Measurements from ENCODE around the gene TLR7. TPM values are rescaled to one million over a fixed set of nuclear protein-coding genes. Genes with fewer than 3 reads are reported as not detected.
A peak's percentile ranks its signal among the peaks of the same experiment; 100 is the strongest.

Gene TLR7
- polyA plus RNA-seq, 2 of the 4 experiments (the other 2 are of a cell fraction): not detected

- no peak for TF ChIP-seq ATOH8 (CRISPR knock-in tag; IDR thresholded peaks at IDR 0.05; ENCODE audit: low read depth)
- TF ChIP-seq KDM1A (IDR thresholded peaks at IDR 0.05; ENCODE audit: low read depth): no peak
- TF ChIP-seq SMC3 (IDR thresholded peaks at IDR 0.05): peak; percentile 47
Measured at GRCh38 chrX:12894074-12895030, 27.5 kb downstream of the TLR7 start (continued).

- H3K27ac ChIP-seq: no peak overlapping the region
- ATAC-seq (no peak), DNase-seq (ENCODE audit: low read depth in 1 of 2, low spot score in 1 of 2) (no peak), FAIRE-seq (no peak)
- ChIA-PET POLR2A (no interaction called here), CTCF (no interaction called here)
- WGBS (ENCODE audit: missing lambda C conversion rate): 52% methylated on average over 2 of the region's 2 CpGs
- H3K9me3 ChIP-seq: no peaks in the 10 kb centered on the region
- TF ChIP-seq JUNB (IDR thresholded peaks at IDR 0.05) (no peak), NR3C1 (IDR thresholded peaks at IDR 0.05) (no peak), CBX8 (IDR thresholded peaks at IDR 0.05) (no peak), EP300 (IDR thresholded peaks at IDR 0.05) (no peak), ELK1 (IDR thresholded peaks at IDR 0.05; ENCODE audit: low read depth, low read length) (no peak), SREBF2 (IDR thresholded peaks at IDR 0.05) (no peak), MAX (IDR thresholded peaks at IDR 0.05) (no peak), HOXB5 (CRISPR knock-in tag; IDR thresholded peaks at IDR 0.05) (no peak)
- no peaks in the 10 kb centered on the region for H3K4me1 ChIP-seq
- no peak overlapping the region for H3K4me3 ChIP-seq
- no peak overlapping the region for H3K4me2 ChIP-seq
Measured at GRCh38 chrX:12895866-12896265, 29.0 kb downstream of the TLR7 start.

DNA sequence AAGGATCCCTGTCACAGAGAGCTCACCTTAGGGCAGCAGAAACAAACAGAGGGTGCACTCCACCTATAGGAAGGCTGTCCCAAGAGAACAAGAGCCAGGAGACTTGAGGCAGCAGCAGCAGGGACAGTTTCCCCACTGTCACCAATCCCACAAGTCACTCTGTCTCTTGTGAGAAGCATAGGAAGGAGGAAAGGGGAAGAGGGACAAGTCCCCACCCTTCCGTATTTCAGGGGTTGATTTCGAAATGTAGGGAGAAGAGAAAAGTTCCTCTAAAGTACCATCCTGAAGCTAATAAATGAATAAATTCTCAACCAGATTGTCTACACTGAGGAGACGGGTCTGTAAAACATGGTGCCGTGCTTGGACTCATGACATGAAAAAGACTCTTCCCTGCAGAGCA lies 30.1 kb downstream of the TLR7 start:
- ChIA-PET CTCF (interaction anchor here (1.4 to 1.5 kb wide), 2 partner anchors 50 to 82 kb away, joined by 5 to 6 read pairs; no protein-coding TSS in a partner anchor), POLR2A (no interaction called here)
- no peak overlapping the region for H3K4me2 ChIP-seq
- H3K9me3 ChIP-seq: no peaks in the 10 kb centered on the region
- ATAC-seq (no peak), DNase-seq (ENCODE audit: low read depth in 1 of 2, low spot score in 1 of 2) (no peak), FAIRE-seq (no peak)
- H3K4me3 ChIP-seq: no peak overlapping the region
- no peak for TF ChIP-seq JUN (IDR thresholded peaks at IDR 0.05)
- TF ChIP-seq NFE2L2 (conservative IDR thresholded peaks at IDR 0.05; ENCODE audit: low read length): no peak
- no peak for TF ChIP-seq RNF2 (IDR thresholded peaks at IDR 0.05; ENCODE audit: borderline replicate concordance, low read depth)
- no peak for TF ChIP-seq NPAS2 (CRISPR knock-in tag; IDR thresholded peaks at IDR 0.05; ENCODE audit: borderline replicate concordance)
- TF ChIP-seq RFX5 (IDR thresholded peaks at IDR 0.05): no peak
- no peak for TF ChIP-seq EP300 (IDR thresholded peaks at IDR 0.05)
- TF ChIP-seq, protein P1, sequence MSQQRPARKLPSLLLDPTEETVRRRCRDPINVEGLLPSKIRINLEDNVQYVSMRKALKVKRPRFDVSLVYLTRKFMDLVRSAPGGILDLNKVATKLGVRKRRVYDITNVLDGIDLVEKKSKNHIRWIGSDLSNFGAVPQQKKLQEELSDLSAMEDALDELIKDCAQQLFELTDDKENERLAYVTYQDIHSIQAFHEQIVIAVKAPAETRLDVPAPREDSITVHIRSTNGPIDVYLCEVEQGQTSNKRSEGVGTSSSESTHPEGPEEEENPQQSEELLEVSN (IDR thresholded peaks at IDR 0.05; ENCODE audit: borderline replicate concordance, low read depth): no peak
- TF ChIP-seq JUNB (IDR thresholded peaks at IDR 0.05): no peak
- TF ChIP-seq RARB (CRISPR knock-in tag; IDR thresholded peaks at IDR 0.05): no peak
- no peak for TF ChIP-seq TFCP2L1 (CRISPR knock-in tag; IDR thresholded peaks at IDR 0.05)
- TF ChIP-seq, protein P2, sequence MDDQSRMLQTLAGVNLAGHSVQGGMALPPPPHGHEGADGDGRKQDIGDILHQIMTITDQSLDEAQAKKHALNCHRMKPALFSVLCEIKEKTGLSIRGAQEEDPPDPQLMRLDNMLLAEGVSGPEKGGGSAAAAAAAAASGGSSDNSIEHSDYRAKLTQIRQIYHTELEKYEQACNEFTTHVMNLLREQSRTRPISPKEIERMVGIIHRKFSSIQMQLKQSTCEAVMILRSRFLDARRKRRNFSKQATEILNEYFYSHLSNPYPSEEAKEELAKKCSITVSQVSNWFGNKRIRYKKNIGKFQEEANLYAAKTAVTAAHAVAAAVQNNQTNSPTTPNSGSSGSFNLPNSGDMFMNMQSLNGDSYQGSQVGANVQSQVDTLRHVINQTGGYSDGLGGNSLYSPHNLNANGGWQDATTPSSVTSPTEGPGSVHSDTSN (IDR thresholded peaks at IDR 0.05): no peak
- TF ChIP-seq, protein P3, sequence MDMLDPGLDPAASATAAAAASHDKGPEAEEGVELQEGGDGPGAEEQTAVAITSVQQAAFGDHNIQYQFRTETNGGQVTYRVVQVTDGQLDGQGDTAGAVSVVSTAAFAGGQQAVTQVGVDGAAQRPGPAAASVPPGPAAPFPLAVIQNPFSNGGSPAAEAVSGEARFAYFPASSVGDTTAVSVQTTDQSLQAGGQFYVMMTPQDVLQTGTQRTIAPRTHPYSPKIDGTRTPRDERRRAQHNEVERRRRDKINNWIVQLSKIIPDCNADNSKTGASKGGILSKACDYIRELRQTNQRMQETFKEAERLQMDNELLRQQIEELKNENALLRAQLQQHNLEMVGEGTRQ (IDR thresholded peaks at IDR 0.05): no peak
- no peak for TF ChIP-seq FOXS1 (CRISPR knock-in tag; IDR thresholded peaks at IDR 0.05)
- no peak for TF ChIP-seq POLR2A (IDR thresholded peaks at IDR 0.05; ENCODE audit: low read length)
- H3K4me1 ChIP-seq: no peaks in the 10 kb centered on the region
- H3K27ac ChIP-seq: no peak overlapping the region
- 80% methylated on average over 4 of the region's 4 CpGs for WGBS (ENCODE audit: missing lambda C conversion rate)

Data from A549 (cell line).